K562 (cell line): ENCODE results near the gene BCL10. TPM values are rescaled to one million over a fixed set of nuclear protein-coding genes. Genes with fewer than 3 reads are reported as not detected.

ENCODE experiments used
- ATF3 ChIP-seq, 2 experiments: fragments of 450-650 bp in 1 of 2; sonication (generic) in 1 of 2; formaldehyde crosslinking in 1 of 2; IDR thresholded peaks in 1 of 2; conservative IDR thresholded peaks in 1 of 2; 2 replicates each; pipeline versions ENCODE4 v1.6.1 to v1.8.1; 2016 to 2023; ENCODE audit warnings: mild to moderate bottlenecking in 2 of 2, moderate library complexity in 2 of 2, inconsistent platforms in 1 of 2, missing genetic modification reagents in 1 of 2
- DPF2 ChIP-seq: fragments of 450-650 bp; IDR thresholded peaks from 2 replicates; pipeline ENCODE4 v1.6.1; 2016
- FOXJ3 ChIP-seq: sonication (generic); formaldehyde crosslinking; IDR thresholded peaks from 2 replicates; pipeline ENCODE4 v1.4.0; 2020; ENCODE audit warnings: mild to moderate bottlenecking, missing genetic modification reagents
- GATAD2B ChIP-seq: fragments of 450-650 bp; IDR thresholded peaks from 2 replicates; pipeline ENCODE4 v1.6.1; 2017; ENCODE audit warnings: mild to moderate bottlenecking, borderline replicate concordance
- MITF ChIP-seq: IDR thresholded peaks from 2 replicates; pipeline ENCODE4 v1.6.1; 2014; ENCODE audit warnings: antibody characterized with exemption
- MLLT1 ChIP-seq, 2 experiments: fragments of 450-650 bp; IDR thresholded peaks; 2 replicates each; pipeline ENCODE4 v1.6.1; 2016
- NRF1 ChIP-seq, 2 experiments: fragments of 450-650 bp; IDR thresholded peaks in 1 of 2; conservative IDR thresholded peaks in 1 of 2; 2 replicates each; pipeline ENCODE4 v1.6.1; 2014; ENCODE audit warnings: mild to moderate bottlenecking in 2 of 2
- PRDM10 ChIP-seq: fragments of 450-650 bp; IDR thresholded peaks from 2 replicates; pipeline ENCODE4 v1.6.1; 2018; ENCODE audit not compliant: partially characterized antibody
- SMARCE1 ChIP-seq: fragments of 450-650 bp; IDR thresholded peaks from 2 replicates; pipeline ENCODE4 v1.7.1; 2016; ENCODE audit warnings: mild to moderate bottlenecking
- SNRNP70 ChIP-seq: fragments of 200-400 bp; formaldehyde crosslinking; optimal IDR thresholded peaks from 2 replicates; pipeline ENCODE3; 2017; ENCODE audit warnings: low read depth, low read length
- SP2 ChIP-seq: IDR thresholded peaks from 2 replicates; pipeline ENCODE4 v1.6.1; 2011; ENCODE audit warnings: mild to moderate bottlenecking, low read depth, low read length, moderate library complexity; ENCODE audit not compliant: poor library complexity, severe bottlenecking; ENCODE audit errors: extremely low read depth
- SRSF1 ChIP-seq: fragments of 200-400 bp; formaldehyde crosslinking; IDR thresholded peaks from 2 replicates; pipeline ENCODE4 v1.6.1; 2017; ENCODE audit warnings: mild to moderate bottlenecking, low read depth, low read length, moderate library complexity
- STAG1 ChIP-seq: sonication (generic); formaldehyde crosslinking; IDR thresholded peaks from 2 replicates; pipeline ENCODE4 v1.5.0; 2020; ENCODE audit warnings: missing genetic modification reagents, borderline replicate concordance
- TGIF2 ChIP-seq: sonication (generic); formaldehyde crosslinking; IDR thresholded peaks from 2 replicates; pipeline ENCODE4 v1.8.1; 2022; ENCODE audit warnings: mild to moderate bottlenecking, missing genetic modification reagents, moderate library complexity
- ZFP36 ChIP-seq: fragments of 150-350 bp; IDR thresholded peaks from 2 replicates; pipeline ENCODE4 v1.6.1; 2018; ENCODE audit warnings: low read length, low read depth; ENCODE audit not compliant: partially characterized antibody
- ZNF511 ChIP-seq: sonication (generic); formaldehyde crosslinking; IDR thresholded peaks from 2 replicates; pipeline ENCODE4 v1.8.0; 2022; ENCODE audit warnings: mild to moderate bottlenecking, missing genetic modification reagents
- ZNF57 ChIP-seq: fragments of 450-650 bp; formaldehyde crosslinking; IDR thresholded peaks from 2 replicates; pipeline ENCODE4 v1.4.0; 2020; ENCODE audit warnings: mild to moderate bottlenecking, moderate library complexity
- ZNF655 ChIP-seq: fragments of 250-450 bp; sonication (Bioruptor Pico); IDR thresholded peaks from 2 replicates; pipeline ENCODE4 v1.5.0; 2021
- polyA plus RNA-seq, 8 experiments: library from polyadenylated mRNA; depleted of rRNA in 4 of 8; stranded (reverse) in 5 of 8; unstranded in 3 of 8; fragments of >200 nt; fragmentation: Nextera tagmentation in 2 of 8; fragmentation: Illumina TruSeq in 1 of 8; extraction: Ambion mirVana in 2 of 8; extraction: Trizol in 1 of 8; gene quantifications; 2 replicates each; pipeline versions ENCODE4 v1.2.1 to v1.2.3, GENCODE V29; 2011 to 2014; ENCODE audit warnings: inconsistent platforms in 1 of 8, missing spikeins in 1 of 8
- total RNA-seq, 7 experiments: library from RNA; depleted of rRNA in 6 of 7; stranded (reverse); fragments of >200 nt in 6 of 7; fragmentation: Illumina TruSeq in 2 of 7; extraction: Trizol in 2 of 7; gene quantifications; 2 replicates each; pipeline versions ENCODE4 v1.2.1 to v1.2.3, GENCODE V29; 2011 to 2021; ENCODE audit warnings: low replicate concordance in 1 of 7

The BCL10 gene
- total and polyA plus RNA-seq, 9 of the 15 experiments (the other 6 are each of a cell fraction or from before 2014, with no cell fraction given) = 8.0 to 19.4 (median 12.3) TPM

GRCh38 chr1:85289207-85289847 lies 12.9 kb upstream of the BCL10 start (continued):
- no peak for TF ChIP-seq PRDM10
- TF ChIP-seq FOXJ3 (CRISPR knock-in tag) = no peak
- no peak for TF ChIP-seq NRF1 (conservative IDR thresholded peaks at IDR 0.05 in 1 of 2, IDR thresholded peaks at IDR 0.05 in 1 of 2)
- TF ChIP-seq ZNF57 (CRISPR knock-in tag) = no peak
- TF ChIP-seq ZFP36 = no peak
- TF ChIP-seq GATAD2B = no peak
- 0 out of 2 replicates have a peak, but pooled peaks have one; percentile 43 for TF ChIP-seq SMARCE1
- TF ChIP-seq TGIF2 (CRISPR knock-in tag) = no peak
- TF ChIP-seq SP2 = no peak
- TF ChIP-seq ZNF511 (CRISPR knock-in tag) = no peak
- peak; percentile 57; the same call in 1 of the 2 replicates for TF ChIP-seq ATF3 (IDR thresholded peaks at IDR 0.05)
- TF ChIP-seq ATF3 (CRISPR knock-in tag; conservative IDR thresholded peaks at IDR 0.05) = no peak
- no peak for TF ChIP-seq SRSF1
- TF ChIP-seq MITF = no peak
- no peak for TF ChIP-seq STAG1 (CRISPR knock-in tag)
- TF ChIP-seq SNRNP70 = no peak
- TF ChIP-seq DPF2 = peak; percentile 36; the same call in 1 of the 2 replicates
- TF ChIP-seq ZNF655 (CRISPR knock-in tag) = no peak
- TF ChIP-seq MLLT1 (IDR thresholded peaks at IDR 0.05) = peak in 1 of 2 experiments; percentile 52; a peak in 1 of 4 replicates
